AG08395 (cell line): ENCODE data around the gene TMEM154.
A peak's percentile ranks its signal among the peaks of the same experiment; 100 is the strongest.
"Not testable (repeated sequence)": the region's sequence is repeated elsewhere in the genome, so short reads cannot be mapped to it uniquely, and the experiment has no call there.

ENCODE experiments used
- DNase-seq: peaks from one replicate; pipeline ENCODE4 v3.0.0; 2012; ENCODE audit warnings: mixed read lengths, low spot score

TMEM154 gene

DNA sequence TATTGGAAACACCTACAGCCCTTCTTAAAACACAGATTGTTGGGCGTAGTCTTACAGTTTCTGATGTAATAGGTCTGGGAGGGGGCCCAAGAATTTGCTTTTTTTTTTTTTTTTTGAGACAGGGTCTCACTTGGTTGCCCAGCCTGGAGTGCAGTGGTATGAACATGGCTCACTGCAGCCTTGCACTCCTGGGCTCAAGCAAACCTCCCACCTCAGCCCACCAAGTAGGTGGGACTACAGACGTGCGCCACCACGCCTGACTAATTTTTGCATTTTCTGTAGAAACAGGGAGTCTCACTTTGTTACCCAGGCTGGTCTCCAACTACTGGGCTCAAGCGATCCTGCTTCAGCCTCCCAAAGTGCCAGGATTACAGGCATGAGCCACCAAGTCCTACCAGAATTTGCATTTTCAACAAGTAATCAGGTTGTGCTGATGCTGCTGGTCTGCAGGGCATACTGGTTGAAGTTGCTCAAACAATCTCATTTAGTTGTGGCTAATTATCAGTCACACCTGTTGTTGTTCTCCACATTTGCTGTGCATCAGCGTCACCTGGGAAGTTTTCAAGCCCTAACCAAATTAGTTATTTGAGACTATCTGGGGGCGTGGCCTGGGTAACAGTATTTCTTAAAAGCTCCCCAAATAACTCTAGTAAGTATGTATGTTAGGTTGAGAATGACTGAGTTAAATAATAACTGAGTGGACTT is 14.0 kb downstream of the TMEM154 start:
- no peak for DNase-seq

DNA sequence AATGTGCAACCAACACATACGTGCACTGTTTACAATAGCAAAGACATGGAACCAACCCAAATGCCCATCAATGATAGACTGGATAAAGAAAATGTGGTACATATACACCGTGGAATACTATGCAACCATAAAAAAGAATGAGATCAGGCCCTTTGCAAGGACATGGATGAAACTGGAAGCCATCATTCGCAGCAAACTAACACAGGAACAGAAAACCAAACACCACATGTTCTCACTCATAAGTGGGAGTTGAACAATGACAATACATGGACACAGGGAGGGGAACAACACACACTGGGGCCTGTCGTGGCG is 15.8 kb downstream of the TMEM154 start:
- DNase-seq = not testable (repeated sequence)

DNA sequence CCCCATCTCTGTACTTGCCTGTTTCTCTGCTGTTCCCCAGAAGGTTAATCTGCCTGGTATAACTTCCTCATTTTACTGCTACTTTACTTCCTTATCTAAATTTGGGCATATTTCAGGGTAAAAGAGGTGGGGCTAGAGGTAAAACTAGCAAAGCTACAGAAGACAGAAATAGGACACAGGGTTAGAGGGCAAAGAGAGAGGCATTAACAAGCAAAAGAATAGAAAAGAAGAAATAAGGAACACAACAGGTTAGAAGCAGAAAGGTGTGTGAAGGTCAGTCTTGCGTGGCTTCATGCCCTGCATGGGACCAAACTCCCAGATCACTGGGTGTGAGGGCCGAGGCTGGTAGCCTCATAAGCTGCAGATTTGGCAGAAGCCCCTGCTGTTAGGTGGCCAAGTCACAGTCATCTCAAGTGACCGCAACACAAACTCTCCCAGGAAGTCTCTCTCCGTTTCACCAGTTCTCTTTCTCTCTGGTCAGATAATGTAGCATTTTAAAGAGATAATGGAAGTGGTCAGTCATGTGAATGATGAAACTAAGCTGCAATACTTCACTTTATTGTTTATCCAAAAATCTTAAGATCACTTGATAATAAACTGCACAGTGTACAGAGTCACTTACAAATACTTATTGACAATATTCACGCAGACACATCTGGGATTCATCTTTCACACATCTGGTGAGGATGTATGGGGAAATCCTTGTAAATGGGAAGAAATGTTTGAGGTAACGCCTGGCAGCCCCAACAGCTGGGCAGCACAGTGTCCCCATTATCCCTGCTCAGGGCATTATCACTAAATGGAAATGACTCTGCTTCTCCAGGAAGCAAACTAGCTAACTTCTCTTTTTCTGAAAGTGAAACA is 16.4 kb downstream of the TMEM154 start:
- no peak for DNase-seq

DNA sequence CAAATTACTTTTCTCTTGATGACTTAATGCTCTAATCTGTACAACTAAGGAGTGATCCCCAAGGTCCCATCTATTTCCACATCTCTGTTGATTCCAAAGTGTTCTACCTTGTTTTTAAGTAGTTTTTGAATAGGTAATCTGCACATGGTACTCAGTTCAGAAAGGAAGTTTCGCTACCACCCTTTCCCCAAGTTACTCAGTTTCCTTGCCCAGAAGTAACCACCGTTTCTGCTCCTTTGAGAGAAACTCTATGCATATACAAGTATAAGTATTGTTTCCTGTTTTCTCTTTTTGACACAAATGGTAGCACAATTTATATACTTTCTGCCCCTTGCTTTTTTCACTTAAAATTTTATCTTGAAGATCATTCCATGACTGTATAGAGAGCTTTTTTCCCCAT is 18.1 kb downstream of the TMEM154 start:
- no peak for DNase-seq

DNA sequence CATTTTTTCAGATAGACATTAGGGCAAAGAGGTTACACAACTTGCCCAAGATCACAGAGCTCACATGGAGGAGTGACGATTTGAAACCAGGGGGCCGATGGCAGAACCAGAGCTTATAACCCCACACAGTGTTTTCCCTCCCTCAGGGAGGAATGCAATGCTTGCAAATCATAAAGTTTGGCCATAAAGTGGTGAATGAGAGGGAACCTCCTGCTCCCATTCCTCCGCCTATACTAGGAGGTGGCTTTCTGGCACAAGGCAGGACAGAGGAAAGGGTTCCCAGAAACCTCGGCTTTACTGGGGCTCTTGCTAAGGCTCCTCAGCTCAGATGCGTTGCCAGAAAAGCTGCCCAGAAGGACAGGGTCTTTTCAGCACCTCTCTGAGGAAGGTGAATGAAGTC is 19.3 kb downstream of the TMEM154 start:
- DNase-seq = no peak

DNA sequence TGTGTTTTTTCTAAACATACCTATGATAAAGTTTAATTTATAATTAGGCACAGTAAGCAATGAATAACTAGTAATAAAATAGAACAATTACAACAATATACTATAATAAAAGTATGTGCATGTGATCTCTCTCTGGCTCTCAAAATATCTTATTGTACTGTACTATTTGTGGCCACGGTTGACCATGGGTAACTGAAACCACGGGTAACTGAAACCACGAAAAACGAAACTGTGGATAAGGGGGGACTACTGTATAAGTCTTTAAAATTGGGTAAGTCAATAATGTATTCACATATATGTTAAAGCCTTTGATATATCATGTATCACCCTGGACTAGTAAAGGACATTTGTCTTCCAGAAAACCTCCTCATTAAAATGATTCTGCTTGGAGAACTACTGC is 20.0 kb downstream of the TMEM154 start:
- no peak for DNase-seq

DNA sequence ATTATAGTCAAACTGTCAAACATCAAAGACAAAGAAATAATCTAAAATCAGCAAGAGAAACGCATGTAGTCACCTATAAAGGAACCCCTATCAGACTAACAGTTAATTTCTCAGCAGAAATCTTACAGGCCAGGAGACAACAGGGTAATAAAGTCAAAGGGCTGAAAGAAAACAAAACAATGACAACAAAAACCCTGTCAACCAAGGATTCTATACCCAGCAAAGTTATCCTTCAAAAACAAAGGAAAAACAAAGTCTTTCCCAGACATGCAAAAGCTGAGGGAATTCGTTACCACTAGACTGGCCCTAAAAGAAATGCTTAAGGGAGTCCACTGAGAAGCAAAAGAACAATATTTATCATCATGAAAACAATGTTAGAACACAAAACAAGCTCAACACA is 22.1 kb downstream of the TMEM154 start:
- no peak for DNase-seq

DNA sequence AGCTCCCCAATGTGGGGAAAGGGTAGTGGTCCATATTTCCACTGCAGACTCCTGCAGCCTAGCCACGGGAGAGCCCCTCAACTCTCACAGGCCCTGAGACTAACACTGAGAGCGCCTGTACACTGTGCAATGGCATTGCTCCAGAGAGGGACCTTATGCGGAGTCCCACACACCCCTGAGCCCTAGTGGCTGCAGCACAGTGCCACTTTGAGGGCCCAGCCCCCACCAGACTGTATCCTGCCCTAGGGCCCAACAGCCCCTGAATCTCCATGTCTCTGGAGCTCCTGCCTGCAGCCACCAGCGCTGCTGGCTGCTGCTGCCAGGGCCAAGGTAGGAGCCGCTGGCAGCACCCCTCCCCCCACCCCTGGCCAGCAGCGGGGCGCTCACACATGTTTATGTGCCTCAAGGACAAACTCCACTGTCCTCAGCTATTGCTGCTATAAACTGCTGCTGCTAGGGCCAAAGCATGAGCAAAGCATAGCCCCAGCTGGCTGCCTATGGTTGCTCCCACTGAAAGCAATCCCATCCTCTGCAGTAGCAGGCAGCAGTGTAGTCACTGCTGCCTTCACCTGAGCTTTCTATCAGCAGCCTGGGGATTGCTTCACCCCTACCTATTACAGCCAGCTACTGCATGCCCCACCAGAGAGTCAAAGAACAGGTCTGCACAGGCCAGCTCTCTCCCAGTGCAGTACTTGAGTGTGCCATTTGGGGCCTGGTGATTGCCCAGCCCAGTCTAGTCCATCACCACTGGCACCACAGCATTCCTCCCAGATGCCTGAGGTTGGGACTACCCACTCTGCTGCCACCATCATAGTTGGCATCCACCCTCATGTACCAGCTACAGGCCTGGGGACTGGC is 24.3 kb downstream of the TMEM154 start:
- DNase-seq = no peak

DNA sequence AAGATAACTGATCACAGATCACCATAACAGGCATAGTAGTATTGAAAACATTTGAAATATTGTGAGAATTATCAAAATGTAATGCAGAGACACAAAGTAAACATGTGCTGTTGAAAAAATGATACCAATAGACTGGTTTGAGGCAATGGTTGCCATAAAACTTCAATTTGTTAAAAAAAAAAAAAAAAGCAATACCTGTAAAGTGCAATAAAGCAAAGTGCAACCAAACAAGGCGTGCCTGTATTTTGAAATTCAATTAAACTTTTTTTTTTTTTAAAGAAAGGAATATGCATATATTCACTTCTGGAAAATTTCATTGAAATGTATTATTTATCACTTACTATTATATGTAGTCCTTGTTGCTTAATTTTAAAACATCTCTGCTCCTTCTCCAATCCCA is 27.7 kb downstream of the TMEM154 start:
- no peak for DNase-seq

DNA sequence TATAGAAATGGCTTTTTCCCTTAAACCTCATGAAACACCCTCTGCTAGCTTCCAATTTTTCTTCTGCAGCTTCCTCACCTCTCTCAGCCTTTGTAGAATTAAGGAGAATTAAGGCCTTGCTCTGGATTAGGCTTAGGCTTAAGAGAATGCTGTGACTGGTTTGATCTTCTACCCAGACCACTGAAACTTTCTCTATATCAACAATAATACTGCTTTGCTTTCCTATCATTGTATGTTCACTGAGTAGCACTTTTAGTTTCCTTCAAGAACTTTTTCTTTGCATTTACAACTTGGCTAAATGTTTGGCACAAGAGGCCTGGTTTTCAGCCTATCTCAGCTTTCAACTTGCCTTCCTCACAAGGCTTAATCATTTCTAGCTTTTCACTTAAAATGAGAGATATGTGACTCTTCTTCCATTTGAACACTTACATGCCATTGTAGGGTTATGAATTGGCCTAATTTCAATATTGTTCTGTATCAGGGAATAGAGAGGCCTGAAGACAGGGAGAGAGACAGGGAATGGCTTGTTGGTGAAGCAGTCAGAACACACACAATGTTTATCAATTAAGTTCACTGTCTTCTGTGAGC is 28.2 kb downstream of the TMEM154 start:
- no peak for DNase-seq

DNA sequence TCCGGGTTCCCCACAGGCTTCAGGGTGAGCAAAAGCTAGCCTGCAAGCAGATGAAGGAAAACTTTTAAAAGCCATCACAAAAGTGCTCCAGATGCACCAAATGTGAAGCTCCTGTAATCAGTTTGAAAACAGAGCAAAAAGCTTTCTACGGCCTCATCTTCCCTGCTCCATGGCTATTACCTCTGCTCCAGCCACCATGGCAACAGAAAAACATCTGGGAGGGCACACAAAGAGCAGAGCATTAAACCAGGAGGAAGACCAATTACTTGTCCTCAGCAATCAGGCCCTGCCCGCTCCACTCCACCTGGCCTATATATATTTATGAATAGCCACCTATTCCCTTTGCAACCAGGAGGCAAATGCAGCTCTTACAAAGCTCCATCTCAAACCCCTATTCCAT is 33.6 kb downstream of the TMEM154 start:
- DNase-seq = no peak

DNA sequence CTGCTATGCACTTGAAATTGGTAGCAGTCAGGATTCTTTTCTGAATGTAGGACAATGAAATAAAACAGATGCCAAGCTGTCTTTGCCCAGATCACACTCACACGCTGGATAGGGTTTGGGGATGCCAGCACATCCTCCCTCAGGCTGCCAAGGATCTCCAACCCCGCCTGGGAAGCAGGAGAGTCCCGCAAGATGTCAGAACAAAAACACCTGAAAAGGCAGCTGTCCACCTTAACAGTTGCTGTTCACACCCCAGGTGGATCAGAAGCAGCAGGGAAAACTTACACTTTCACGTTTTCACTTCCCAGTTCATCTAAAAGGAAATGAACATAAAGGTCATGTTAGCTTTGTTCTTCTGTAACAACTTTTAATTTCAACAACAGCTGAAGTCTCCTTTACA is 35.7 kb downstream of the TMEM154 start:
- DNase-seq = no peak

DNA sequence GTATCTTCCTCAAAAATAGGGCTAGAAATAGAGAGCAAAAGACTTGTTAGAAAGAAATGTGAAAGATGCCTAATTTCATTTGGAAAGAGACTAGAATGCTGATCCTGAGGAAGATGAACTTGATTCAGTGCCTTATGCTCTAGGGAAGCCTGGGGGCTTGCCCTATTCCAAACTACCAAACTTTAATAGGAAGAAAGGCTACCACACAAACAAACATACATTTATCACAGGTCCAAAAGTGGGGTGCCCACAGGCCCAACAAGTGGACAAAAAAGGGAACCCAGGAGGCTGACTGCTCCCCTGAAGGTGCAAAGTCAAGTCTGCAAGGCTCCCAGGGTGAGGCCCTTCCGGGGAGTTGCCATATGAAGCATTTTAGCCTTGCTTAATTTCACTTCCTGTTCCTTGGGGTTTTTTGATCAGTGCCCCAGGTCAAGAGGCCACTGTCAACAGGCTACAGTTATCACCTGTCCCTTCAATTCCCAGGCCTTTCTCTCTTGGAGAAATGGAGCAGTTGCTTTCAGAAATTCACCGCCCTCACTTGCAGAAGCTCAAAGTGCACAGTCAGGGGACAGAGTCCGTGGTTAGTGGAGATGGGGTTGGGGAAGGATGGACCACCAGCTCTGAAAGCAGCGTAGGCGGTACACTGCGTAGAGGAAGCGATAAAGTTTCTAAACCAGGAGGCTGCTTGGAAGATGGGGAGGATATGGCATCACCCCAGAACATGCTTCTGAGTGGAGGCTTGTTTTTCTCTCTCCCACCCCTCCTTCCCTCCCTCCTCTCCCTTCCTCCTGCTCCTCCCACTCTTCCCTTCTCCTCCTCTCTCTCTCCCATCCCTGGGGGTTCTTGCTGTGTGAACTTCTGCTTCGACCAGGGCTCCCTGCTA is 36.4 kb downstream of the TMEM154 start:
- no peak for DNase-seq

DNA sequence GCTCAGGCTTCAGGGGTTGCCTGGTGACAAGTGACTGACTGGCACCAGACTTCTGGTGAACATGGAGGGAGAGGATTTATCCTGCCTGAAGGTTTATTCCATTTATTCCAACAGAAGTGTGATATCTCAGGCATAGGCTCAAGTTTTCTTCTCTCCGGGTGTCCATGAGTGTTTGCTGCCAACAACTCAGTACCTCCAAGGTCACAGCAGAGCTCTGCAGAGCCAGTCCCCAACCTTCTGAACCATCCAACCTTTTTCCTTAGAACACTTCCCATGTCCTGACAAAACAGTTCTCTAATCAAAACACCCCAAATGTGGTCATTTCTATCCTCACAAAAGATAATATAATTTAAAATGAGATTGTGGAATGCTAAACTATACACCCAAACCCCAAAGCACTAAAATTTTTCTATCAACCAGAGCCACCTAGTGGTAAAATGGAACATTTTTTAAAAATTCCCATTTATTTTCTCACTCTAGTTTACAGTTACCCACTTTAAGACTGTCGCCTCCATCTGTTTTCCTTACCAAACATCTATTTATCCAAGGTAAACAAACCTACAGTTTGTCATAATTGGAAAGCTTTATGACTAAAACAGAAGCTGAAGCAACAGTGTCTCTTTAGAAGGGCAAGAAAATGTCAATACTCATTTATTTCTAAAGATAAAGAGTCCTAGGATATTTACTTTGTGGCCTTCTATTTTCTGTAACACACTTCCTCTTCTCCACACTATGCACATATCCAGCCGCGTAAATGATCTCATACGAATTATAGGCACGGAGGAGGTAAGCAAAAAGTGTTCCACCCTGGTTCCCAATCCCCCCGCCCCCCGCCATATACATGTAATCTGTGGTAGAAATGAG is 39.5 kb downstream of the TMEM154 start:
- peak; percentile 62 for DNase-seq

DNA sequence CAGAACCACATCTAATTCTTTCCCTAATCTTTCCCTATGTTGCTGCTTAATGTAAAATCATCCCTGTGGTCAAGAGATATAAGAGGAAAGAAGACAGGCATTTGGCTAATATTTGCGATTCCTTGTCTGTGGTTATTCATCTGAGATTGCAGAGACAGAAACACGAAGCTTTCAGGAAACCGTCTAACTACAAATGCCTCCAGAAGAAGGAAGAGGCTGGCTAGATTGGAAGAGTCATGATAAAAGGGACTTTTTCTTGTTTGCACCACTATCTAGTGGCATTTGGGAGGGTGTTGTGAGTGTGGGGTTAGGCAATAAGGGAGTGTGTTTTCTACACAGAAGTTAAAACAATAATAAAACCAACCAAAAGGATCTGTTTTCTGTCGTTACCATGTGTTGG is 43.9 kb downstream of the TMEM154 start:
- DNase-seq = no peak

DNA sequence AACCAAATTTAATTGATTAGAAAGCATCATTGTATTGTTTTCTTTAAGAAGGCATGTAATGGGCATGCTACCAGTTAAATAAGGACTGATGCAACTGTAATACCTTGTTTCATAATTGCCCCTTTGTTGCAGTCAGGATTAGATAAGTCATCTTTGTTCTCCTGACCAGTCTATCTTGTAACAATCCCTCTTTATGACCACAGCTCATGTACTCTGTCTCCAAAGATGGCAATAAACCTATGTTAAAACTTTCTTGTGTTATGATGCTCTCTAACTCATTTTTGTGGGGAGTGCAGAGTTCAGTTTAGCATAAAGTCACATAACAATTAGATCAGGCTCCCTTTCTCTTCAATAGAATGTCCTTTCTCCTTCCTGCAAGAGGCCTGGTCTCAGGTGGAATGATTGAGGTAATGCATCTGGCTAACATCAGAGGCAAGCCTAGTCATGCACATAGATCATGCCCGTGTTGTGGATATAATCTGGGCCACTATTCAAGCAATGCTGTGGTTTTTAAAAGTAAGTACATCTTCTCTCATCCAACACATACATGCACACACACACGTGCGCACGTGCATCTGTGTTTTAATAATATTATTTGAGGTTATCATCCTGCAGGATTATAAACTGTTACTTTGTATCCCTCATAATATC is 45.6 kb downstream of the TMEM154 start:
- no peak for DNase-seq

DNA sequence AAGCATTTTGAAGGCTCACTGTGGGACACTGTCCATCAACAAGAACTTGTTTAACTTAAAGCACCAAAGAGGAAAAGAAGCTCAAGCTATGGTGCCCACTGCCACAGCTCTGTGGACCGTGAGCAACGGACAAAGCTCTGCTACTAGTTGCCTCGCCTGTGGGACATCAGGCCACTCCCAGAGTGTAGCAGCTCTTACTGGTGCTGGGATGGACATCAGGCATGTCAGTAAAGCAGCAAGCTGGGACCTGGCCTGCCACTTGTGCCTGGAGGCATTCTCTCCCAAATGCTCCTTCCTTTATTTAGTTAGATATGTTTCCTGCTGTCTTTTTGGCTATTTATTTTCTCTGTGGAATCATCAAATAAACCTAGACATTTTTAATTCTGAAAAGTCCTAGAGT is 46.7 kb downstream of the TMEM154 start:
- DNase-seq = no peak

DNA sequence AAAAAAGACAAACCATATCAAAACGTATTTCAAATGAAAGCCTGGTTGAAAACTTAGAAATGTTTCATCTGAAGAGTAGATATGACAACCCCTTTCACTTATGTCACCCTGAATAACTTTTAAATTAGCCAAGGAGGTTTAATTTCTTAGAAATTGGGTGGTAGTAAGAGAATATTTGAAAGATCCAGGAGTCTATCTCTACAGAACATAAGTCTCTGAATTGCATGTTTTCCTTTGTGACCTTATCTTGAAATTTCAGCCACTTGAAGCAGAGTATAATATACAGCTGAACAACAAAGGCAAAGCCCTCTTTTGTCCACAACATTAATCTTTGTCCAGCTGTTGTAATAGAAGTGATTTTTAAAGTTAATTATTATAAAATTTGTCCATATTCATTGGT is 49.5 kb downstream of the TMEM154 start:
- no peak for DNase-seq

DNA sequence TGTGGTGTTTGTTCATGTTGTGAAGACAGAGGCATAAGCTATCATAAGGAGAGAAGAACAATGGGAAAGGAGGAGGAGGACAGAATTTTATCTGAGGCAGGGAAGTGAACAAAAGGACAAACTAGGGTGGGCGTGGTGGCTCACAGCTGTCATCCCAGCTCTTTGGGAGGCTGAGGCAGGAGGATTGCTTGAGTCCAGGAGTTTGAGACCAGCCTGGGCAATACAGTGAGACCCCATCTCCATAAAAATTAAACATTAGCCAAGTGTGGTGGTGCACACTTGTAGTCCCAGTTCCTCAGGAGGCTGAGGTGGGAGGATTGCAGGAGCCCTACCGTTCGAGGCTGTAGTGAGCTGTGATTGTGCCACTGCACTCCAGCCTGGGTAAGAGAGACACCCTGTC is 49.9 kb downstream of the TMEM154 start:
- no peak for DNase-seq

DNA sequence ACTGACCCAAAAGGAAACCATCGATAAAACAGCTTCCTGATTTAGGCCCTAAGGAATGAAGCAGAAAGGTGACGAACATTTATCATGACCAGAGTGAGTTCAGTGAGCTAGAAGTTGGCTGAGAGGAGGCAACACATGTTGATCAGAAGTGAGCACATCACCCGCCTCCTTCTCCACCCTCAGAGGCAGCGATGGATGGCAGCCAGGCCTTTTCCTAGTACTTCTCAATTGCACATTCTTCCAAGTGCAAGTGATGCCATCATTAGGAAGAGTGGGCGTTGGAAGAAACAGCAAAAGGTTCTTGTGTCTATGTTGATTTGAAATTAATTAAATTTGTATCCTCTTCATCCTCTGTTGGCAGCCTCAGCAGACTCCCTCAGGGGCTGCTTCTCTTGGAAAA is 51.7 kb downstream of the TMEM154 start:
- peak; percentile 65 for DNase-seq
